ENCODE measurements around the gene RSF1.

The RSF1 gene

GRCh38 chr11:77749232-77749631, 71.3 kb downstream of the RSF1 start:
- DNase-seq: no peak

GRCh38 chr11:77748266-77748665, 72.3 kb downstream of the RSF1 start:
- DNase-seq: no peak

- DNase-seq: no peak
Observed at GRCh38 chr11:77747381-77747969, 73.0 kb downstream of the RSF1 start.

GRCh38 chr11:77736473-77736872, 84.0 kb downstream of the RSF1 start:
- DNase-seq: no peak

- no peak for DNase-seq
Observed at GRCh38 chr11:77734890-77735289, 85.6 kb downstream of the RSF1 start.

- no peak for DNase-seq
Observed at GRCh38 chr11:77732143-77732542, 88.4 kb downstream of the RSF1 start.

- no peak for DNase-seq
Observed at GRCh38 chr11:77730789-77731188, 89.7 kb downstream of the RSF1 start.

GRCh38 chr11:77729063-77729462, 91.5 kb downstream of the RSF1 start:
- DNase-seq: no peak

- DNase-seq: no peak
Observed at GRCh38 chr11:77728203-77728786, 92.2 kb downstream of the RSF1 start.

GRCh38 chr11:77726524-77726923, 94.0 kb downstream of the RSF1 start:
- DNase-seq: no peak

- DNase-seq: no peak
Observed at GRCh38 chr11:77725433-77725832, 95.1 kb downstream of the RSF1 start.

GRCh38 chr11:77724636-77725035, 95.9 kb downstream of the RSF1 start:
- DNase-seq: no peak

GRCh38 chr11:77723024-77723423, 97.5 kb downstream of the RSF1 start:
- no peak for DNase-seq

- no peak for DNase-seq
Observed at GRCh38 chr11:77710358-77710757, 110.2 kb downstream of the RSF1 start.

- DNase-seq: no peak
Observed at GRCh38 chr11:77705876-77706579, 114.5 kb downstream of the RSF1 start.

GRCh38 chr11:77705195-77705875, 115.2 kb downstream of the RSF1 start:
- peak; percentile 2 for DNase-seq

- DNase-seq: no peak
Observed at GRCh38 chr11:77704029-77704428, 116.5 kb downstream of the RSF1 start.

- no peak for DNase-seq
Observed at GRCh38 chr11:77699425-77699824, 121.1 kb downstream of the RSF1 start.

- DNase-seq: no peak
Observed at GRCh38 chr11:77698896-77699295, 121.6 kb downstream of the RSF1 start.

- DNase-seq: no peak
Observed at GRCh38 chr11:77697865-77698264, 122.7 kb downstream of the RSF1 start.

- no peak for DNase-seq
Observed at GRCh38 chr11:77695417-77695816, 125.1 kb downstream of the RSF1 start.

- DNase-seq: no peak
Observed at GRCh38 chr11:77690649-77691048, 129.9 kb downstream of the RSF1 start.

- no peak for DNase-seq
Observed at GRCh38 chr11:77687088-77687487, 133.4 kb downstream of the RSF1 start.

- no peak for DNase-seq
Observed at GRCh38 chr11:77677138-77677537, 143.4 kb downstream of the RSF1 start.
